ENCODE results near the gene PRKCE.

The PRKCE gene

GRCh38 chr2:45957533-45958227, 306.2 kb downstream of the PRKCE start:
- no peak for TF ChIP-seq CTCF (IDR thresholded peaks at IDR 0.05; ENCODE audit: borderline replicate concordance, insufficient read depth, low read depth, low read length)
- no peak overlapping the region for H3K4me3 ChIP-seq (ENCODE audit: low read depth, low read length)

GRCh38 chr2:45960057-45960863, 308.8 kb downstream of the PRKCE start:
- no peak for TF ChIP-seq CTCF (IDR thresholded peaks at IDR 0.05; ENCODE audit: borderline replicate concordance, insufficient read depth, low read depth, low read length)
- no peak overlapping the region for H3K4me3 ChIP-seq (ENCODE audit: low read depth, low read length)

GRCh38 chr2:45962177-45962921, 310.9 kb downstream of the PRKCE start:
- TF ChIP-seq CTCF (IDR thresholded peaks at IDR 0.05; ENCODE audit: borderline replicate concordance, insufficient read depth, low read depth, low read length): no peak
- H3K4me3 ChIP-seq (ENCODE audit: low read depth, low read length): no peak overlapping the region

GRCh38 chr2:45963816-45964215, 312.3 kb downstream of the PRKCE start:
- no peak for TF ChIP-seq CTCF (IDR thresholded peaks at IDR 0.05; ENCODE audit: borderline replicate concordance, insufficient read depth, low read depth, low read length)
- H3K4me3 ChIP-seq (ENCODE audit: low read depth, low read length): no peak overlapping the region

GRCh38 chr2:45964223-45964841, 312.9 kb downstream of the PRKCE start:
- no peak overlapping the region for H3K4me3 ChIP-seq (ENCODE audit: low read depth, low read length)
- no peak for TF ChIP-seq CTCF (IDR thresholded peaks at IDR 0.05; ENCODE audit: borderline replicate concordance, insufficient read depth, low read depth, low read length)

GRCh38 chr2:45964906-45965305, 313.4 kb downstream of the PRKCE start:
- H3K4me3 ChIP-seq (ENCODE audit: low read depth, low read length): no peak overlapping the region
- no peak for TF ChIP-seq CTCF (IDR thresholded peaks at IDR 0.05; ENCODE audit: borderline replicate concordance, insufficient read depth, low read depth, low read length)
